ENCODE results near the gene CHMP1A.

The CHMP1A gene

GRCh38 chr16:89616623-89617022 is 40.9 kb downstream of the CHMP1A start:
- DNase-seq (ENCODE audit: extremely low read depth, low read depth) = no peak
- no peak for TF ChIP-seq CTCF (IDR thresholded peaks at IDR 0.05; ENCODE audit: low read depth, low read length, missing control alignments)
- no peak overlapping the region for H3K4me3 ChIP-seq (replicated peaks; ENCODE audit: low read depth, low read length)

- peak; percentile 60 for TF ChIP-seq CTCF (IDR thresholded peaks at IDR 0.05; ENCODE audit: low read depth, low read length, missing control alignments)
- H3K4me3 ChIP-seq (replicated peaks; ENCODE audit: low read depth, low read length) = no peak overlapping the region
- DNase-seq (ENCODE audit: extremely low read depth, low read depth) = no peak
Observed at GRCh38 chr16:89615596-89616090, 41.9 kb downstream of the CHMP1A start.

- no peak for DNase-seq (ENCODE audit: extremely low read depth, low read depth)
- no peak overlapping the region for H3K4me3 ChIP-seq (replicated peaks; ENCODE audit: low read depth, low read length)
- TF ChIP-seq CTCF (IDR thresholded peaks at IDR 0.05; ENCODE audit: low read depth, low read length, missing control alignments) = no peak
Observed at GRCh38 chr16:89615176-89615575, 42.3 kb downstream of the CHMP1A start.

GRCh38 chr16:89613954-89614459 is 43.5 kb downstream of the CHMP1A start:
- TF ChIP-seq CTCF (IDR thresholded peaks at IDR 0.05; ENCODE audit: low read depth, low read length, missing control alignments) = no peak
- no peak for DNase-seq (ENCODE audit: extremely low read depth, low read depth)
- H3K4me3 ChIP-seq (replicated peaks; ENCODE audit: low read depth, low read length) = no peak overlapping the region

- DNase-seq (ENCODE audit: extremely low read depth, low read depth) = no peak
- H3K4me3 ChIP-seq (replicated peaks; ENCODE audit: low read depth, low read length) = no peak within 1 kb of the TSS
- no peak for TF ChIP-seq CTCF (IDR thresholded peaks at IDR 0.05; ENCODE audit: low read depth, low read length, missing control alignments)
Observed at GRCh38 chr16:89613231-89613953, 44.1 kb downstream of the CHMP1A start, which contains the start of gene DPEP1. Gene DPEP1 (plus strand): TSS chr16:89613642. CDS start chr16:89630411, 16,769 bp downstream.

GRCh38 chr16:89612415-89613166 is 44.9 kb downstream of the CHMP1A start:
- no peak overlapping the region for H3K4me3 ChIP-seq (replicated peaks; ENCODE audit: low read depth, low read length)
- DNase-seq (ENCODE audit: extremely low read depth, low read depth) = no peak
- no peak for TF ChIP-seq CTCF (IDR thresholded peaks at IDR 0.05; ENCODE audit: low read depth, low read length, missing control alignments)

Data from HFF-Myc (cell line).